GM21723 (cell line): ENCODE results near the gene POU3F2.

Experiments used
- ATAC-seq: cut with Tn5 transposase; IDR thresholded peaks from one replicate; pipeline ENCODE4 v1.9.1; 2021; ENCODE audit warnings: mild to moderate bottlenecking, moderate library complexity; ENCODE audit not compliant: unreplicated experiment

POU3F2 gene

GRCh38 chr6:98830146-98830545 lies 4.2 kb upstream of the POU3F2 start:
- no peak for ATAC-seq

GRCh38 chr6:98831057-98831958 lies 3.1 kb upstream of the POU3F2 start:
- no peak for ATAC-seq

GRCh38 chr6:98831959-98832283 lies 2.5 kb upstream of the POU3F2 start:
- ATAC-seq = no peak

- ATAC-seq = no peak
These were observed 1.9 kb upstream of the POU3F2 start for GRCh38 chr6:98832284-98833056.

GRCh38 chr6:98833057-98833306 lies 1.4 kb upstream of the POU3F2 start:
- ATAC-seq = peak; percentile 33

- peak; percentile 16 for ATAC-seq
These were observed 891 bp upstream of the POU3F2 start for GRCh38 chr6:98833307-98834059.

GRCh38 chr6:98835149-98836024 lies 1.0 kb downstream of the POU3F2 start:
- no peak for ATAC-seq

- no peak for ATAC-seq
These were observed 1.9 kb downstream of the POU3F2 start for GRCh38 chr6:98836025-98836961.

- ATAC-seq = no peak
These were observed 2.9 kb downstream of the POU3F2 start for GRCh38 chr6:98836962-98837944.

- no peak for ATAC-seq
These were observed 3.7 kb downstream of the POU3F2 start for GRCh38 chr6:98838032-98838431.

- ATAC-seq = no peak
These were observed 4.6 kb downstream of the POU3F2 start for GRCh38 chr6:98838975-98839374.

- no peak for ATAC-seq
These were observed 5.5 kb downstream of the POU3F2 start for GRCh38 chr6:98839781-98840361.

- no peak for ATAC-seq
These were observed 6.0 kb downstream of the POU3F2 start for GRCh38 chr6:98840385-98840784.

GRCh38 chr6:98840996-98841513 lies 6.7 kb downstream of the POU3F2 start:
- no peak for ATAC-seq

- ATAC-seq = no peak
These were observed 7.4 kb downstream of the POU3F2 start for GRCh38 chr6:98841621-98842341.

- ATAC-seq = no peak
These were observed 8.2 kb downstream of the POU3F2 start for GRCh38 chr6:98842342-98843180.
